CD14-positive monocyte (primary cell): ENCODE measurements around the gene SLC22A16. TPM values are rescaled to one million over a fixed set of nuclear protein-coding genes. Genes with fewer than 3 reads are reported as not detected.
"Not testable (repeated sequence)": the region's sequence is repeated elsewhere in the genome, so short reads cannot be mapped to it uniquely, and the experiment has no call there.

Experiments used
- DNase-seq, 3 donors: peaks; one replicate each; pipeline ENCODE4 v3.0.0-alpha.2; 2011 to 2022
- H2AFZ ChIP-seq: 2 replicates; pipeline ENCODE4 v1.6.0; 2012; ENCODE audit warnings: mild to moderate bottlenecking, low read depth, low read length, inconsistent platforms; ENCODE audit not compliant: insufficient read depth, poor library complexity, severe bottlenecking
- H3K27ac ChIP-seq, 2 donors: 1 replicate in 1 of 2; 2 replicates in 1 of 2; pipeline ENCODE4 v1.5.1; 2012 to 2013; ENCODE audit warnings: low read length in 2 of 2, control low read depth in 1 of 2, inconsistent platforms in 1 of 2, low read depth in 1 of 2, mild to moderate bottlenecking in 1 of 2
- H3K27me3 ChIP-seq, 2 donors: one replicate each; pipeline versions ENCODE4 v1.6.0 to v1.6.1; 2011 to 2013; ENCODE audit warnings: low read length in 2 of 2; ENCODE audit not compliant: control insufficient read depth in 2 of 2, insufficient read depth in 2 of 2
- H3K36me3 ChIP-seq, 2 donors: replicated peaks in 1 of 2; 1 replicate in 1 of 2; 2 replicates in 1 of 2; pipeline versions ENCODE4 v1.5.1 to v1.6.1; 2012 to 2013; ENCODE audit warnings: low read length in 2 of 2, control low read depth in 1 of 2, inconsistent platforms in 1 of 2, mild to moderate bottlenecking in 1 of 2; ENCODE audit not compliant: insufficient read depth in 2 of 2, control insufficient read depth in 1 of 2
- H3K4me1 ChIP-seq, 2 donors: 1 replicate in 1 of 2; 2 replicates in 1 of 2; pipeline versions ENCODE4 v1.5.1 to v1.6.1; 2012 to 2013; ENCODE audit warnings: low read length in 2 of 2, control low read depth in 1 of 2, inconsistent platforms in 1 of 2, mild to moderate bottlenecking in 1 of 2, moderate library complexity in 1 of 2; ENCODE audit not compliant: insufficient read depth in 2 of 2, control insufficient read depth in 1 of 2
- H3K4me2 ChIP-seq: replicated peaks from 2 replicates; pipeline ENCODE3; 2012; ENCODE audit warnings: low read length, moderate library complexity, mild to moderate bottlenecking; ENCODE audit not compliant: poor library complexity, severe bottlenecking; ENCODE audit errors: extremely low read depth
- H3K4me3 ChIP-seq, 3 experiments: fragments of 200-600 bp in 1 of 3; sonication (generic) in 1 of 3; replicated peaks in 1 of 3; 1 replicate in 2 of 3; 2 replicates in 1 of 3; pipeline ENCODE4 v1.5.1; 2011 to 2013; ENCODE audit warnings: low read length in 3 of 3, mild to moderate bottlenecking in 3 of 3, control low read depth in 2 of 3, low read depth in 2 of 3, inconsistent platforms in 1 of 3, moderate library complexity in 1 of 3
- H3K79me2 ChIP-seq: 2 replicates; pipeline ENCODE4 v1.6.0; 2012; ENCODE audit warnings: mild to moderate bottlenecking, control low read depth, inconsistent platforms, low read length, moderate library complexity; ENCODE audit not compliant: insufficient read depth
- H3K9ac ChIP-seq: 2 replicates; pipeline ENCODE4 v1.6.0; 2017; ENCODE audit warnings: low read length, mild to moderate bottlenecking; ENCODE audit not compliant: insufficient read depth, poor library complexity, severe bottlenecking
- H3K9me3 ChIP-seq, 2 donors: replicated peaks in 1 of 2; 1 replicate in 1 of 2; 2 replicates in 1 of 2; pipeline versions ENCODE4 v1.5.1 to v1.6.1; 2012 to 2013; ENCODE audit warnings: low read length in 2 of 2, control low read depth in 1 of 2; ENCODE audit not compliant: control insufficient read depth in 1 of 2, insufficient read depth in 1 of 2
- H4K20me1 ChIP-seq: 2 replicates; pipeline ENCODE4 v1.6.0; 2012; ENCODE audit warnings: mild to moderate bottlenecking, low read length, control low read depth, moderate library complexity; ENCODE audit not compliant: insufficient read depth
- H3K27ac Mint-ChIP-seq, 7 donors: one replicate each; pipeline ENCODE4 v1.8.0; 2020; ENCODE audit warnings: mild to moderate bottlenecking in 7 of 7, mixed read lengths in 7 of 7, moderate library complexity in 6 of 7, inconsistent platforms in 2 of 7
- H3K27me3 Mint-ChIP-seq, 3 donors: one replicate each; pipeline ENCODE4 v1.8.0; 2021 to 2022; ENCODE audit warnings: low read depth in 3 of 3, mild to moderate bottlenecking in 3 of 3, mixed read lengths in 3 of 3, moderate library complexity in 3 of 3, inconsistent platforms in 1 of 3
- H3K36me3 Mint-ChIP-seq, 2 donors: one replicate each; pipeline ENCODE4 v1.8.0; 2020; ENCODE audit warnings: mixed read lengths in 2 of 2, inconsistent platforms in 1 of 2, mild to moderate bottlenecking in 1 of 2
- H3K4me1 Mint-ChIP-seq: one replicate; pipeline ENCODE4 v1.8.0; 2020; ENCODE audit warnings: mild to moderate bottlenecking, mixed read lengths
- H3K4me3 Mint-ChIP-seq, 2 donors: one replicate each; pipeline ENCODE4 v1.8.0; 2020; ENCODE audit warnings: mild to moderate bottlenecking in 2 of 2, mixed read lengths in 2 of 2, moderate library complexity in 1 of 2
- H3K9me3 Mint-ChIP-seq, 7 donors: one replicate each; pipeline ENCODE4 v1.8.0; 2020 to 2022; ENCODE audit warnings: mixed read lengths in 7 of 7, mild to moderate bottlenecking in 6 of 7, moderate library complexity in 6 of 7, inconsistent platforms in 2 of 7
- CTCF ChIP-seq: fragments of 200-600 bp; IDR thresholded peaks from one replicate; pipeline ENCODE4 v1.8.0; 2022; ENCODE audit warnings: antibody characterized with exemption, mild to moderate bottlenecking
- WGBS: methylation state at CpG from one replicate; pipeline ENCODE4 v1.1.5; 2013; ENCODE audit warnings: missing lambda C conversion rate; ENCODE audit not compliant: insufficient coverage; 5-methylcytosine and 5-hydroxymethylcytosine counted together
- intact Hi-C, 2 donors: fragments of 100-400 bp; cut with micrococcal nuclease; formaldehyde crosslinking; loops; one replicate each; pipeline versions ENCODE4 v1.15.0 to v1.15.1; 2023
- polyA plus RNA-seq, 3 donors: library from polyadenylated mRNA; depleted of rRNA in 1 of 3; unstranded in 2 of 3; stranded (reverse) in 1 of 3; fragments of 300-500 nt in 2 of 3; fragments of >200 nt in 1 of 3; fragmentation: Illumina TruSeq in 2 of 3; gene quantifications; 1 replicate in 2 of 3; 2 replicates in 1 of 3; pipeline ENCODE4 v1.2.3, GENCODE V29; 2012 to 2021

SLC22A16 gene
- polyA plus RNA-seq, 3 donors = 1.8 to 15.6 (median 4.0) TPM

- peaks cover 0 to 6% of the 10 kb centered on the region in 2 donors for H3K36me3 Mint-ChIP-seq
- H3K4me2 ChIP-seq = no peak overlapping the region
- no peaks in the 10 kb centered on the region for H3K9me3 ChIP-seq
- peaks cover 35% of the 10 kb centered on the region for H3K4me1 Mint-ChIP-seq
- H4K20me1 ChIP-seq = no peaks in the 10 kb centered on the region
- no peak overlapping the region for H3K27ac ChIP-seq
- H2AFZ ChIP-seq = no peak overlapping the region
- no peaks in the 10 kb centered on the region for H3K27me3 ChIP-seq
- peaks cover 0 to 5% (median 0%) of the 10 kb centered on the region in 3 donors for H3K27me3 Mint-ChIP-seq
- H3K9ac ChIP-seq = no peak overlapping the region
- H3K4me3 ChIP-seq = no peak overlapping the region
- H3K36me3 ChIP-seq = no peaks in the 10 kb centered on the region
- intact Hi-C loops = no loop called here
- TF ChIP-seq CTCF = no peak
- no peak overlapping the region for H3K4me3 Mint-ChIP-seq
- H3K4me1 ChIP-seq = peaks cover 19 to 27% of the 10 kb centered on the region in 2 donors
- H3K9me3 Mint-ChIP-seq = peaks cover 0 to 7% (median 0%) of the 10 kb centered on the region in 7 donors
- WGBS = 100% methylated on average over 1 of the region's 6 CpGs
- DNase-seq = no peak
- H3K27ac Mint-ChIP-seq = no peak overlapping the region
- no peaks in the 10 kb centered on the region for H3K79me2 ChIP-seq
Measured at GRCh38 chr6:110488606-110489190, 12.3 kb upstream of the SLC22A16 start.

- H3K36me3 Mint-ChIP-seq, H3K36me3 ChIP-seq, DNase-seq, H3K27me3 Mint-ChIP-seq, H3K79me2 ChIP-seq, H4K20me1 ChIP-seq, H3K27ac Mint-ChIP-seq, H3K4me3 Mint-ChIP-seq, H3K4me3 ChIP-seq, H3K4me2 ChIP-seq, intact Hi-C loops, H2AFZ ChIP-seq, H3K9me3 ChIP-seq, H3K9me3 Mint-ChIP-seq, H3K9ac ChIP-seq, H3K27me3 ChIP-seq, H3K27ac ChIP-seq: not testable (repeated sequence)
- WGBS = 100% methylated on average over 2 of the region's 3 CpGs
- peaks cover 26 to 34% of the 10 kb centered on the region in 2 donors for H3K4me1 ChIP-seq
- peaks cover 39% of the 10 kb centered on the region for H3K4me1 Mint-ChIP-seq
Measured at GRCh38 chr6:110487968-110488381, 11.6 kb upstream of the SLC22A16 start.
